Myocyte (in vitro differentiated cells): ENCODE measurements around the gene LSM4. TPM values are rescaled to one million over a fixed set of nuclear protein-coding genes. Genes with fewer than 3 reads are reported as not detected.
A peak's percentile ranks its signal among the peaks of the same experiment; 100 is the strongest.

Source experiments
- DNase-seq: peaks from one replicate; pipeline ENCODE4 v3.0.0-alpha.2; 2012; ENCODE audit warnings: low read depth
- total RNA-seq: library from RNA; depleted of rRNA; stranded (reverse); fragments of >200 nt; gene quantifications from 2 replicates; pipeline ENCODE4 v1.2.3, GENCODE V29; 2014

Gene LSM4
- total RNA-seq, 1 donor from 2014 or later, result 353 TPM

GRCh38 chr19:18292810-18293641 lies 29.9 kb downstream of the LSM4 start:
- peak; percentile 32 for DNase-seq

GRCh38 chr19:18292462-18292809 lies 30.4 kb downstream of the LSM4 start:
- DNase-seq, result no peak

- DNase-seq, result peak; percentile 66
These were observed 31.1 kb downstream of the LSM4 start for GRCh38 chr19:18291590-18292461.

GRCh38 chr19:18291019-18291524 lies 31.8 kb downstream of the LSM4 start:
- no peak for DNase-seq

GRCh38 chr19:18290302-18291018 lies 32.4 kb downstream of the LSM4 start:
- DNase-seq, result peak; percentile 49

- no peak for DNase-seq
These were observed 33.2 kb downstream of the LSM4 start for GRCh38 chr19:18289471-18290301.

GRCh38 chr19:18287836-18288772 lies 34.8 kb downstream of the LSM4 start:
- DNase-seq, result no peak

GRCh38 chr19:18286973-18287635 lies 35.8 kb downstream of the LSM4 start:
- no peak for DNase-seq

- no peak for DNase-seq
These were observed 38.0 kb downstream of the LSM4 start for GRCh38 chr19:18284712-18285360.

- no peak for DNase-seq
These were observed 39.5 kb downstream of the LSM4 start for GRCh38 chr19:18283338-18283737.

GRCh38 chr19:18282788-18283141 lies 40.1 kb downstream of the LSM4 start:
- DNase-seq, result no peak

GRCh38 chr19:18282021-18282787 lies 40.7 kb downstream of the LSM4 start:
- no peak for DNase-seq

- peak; percentile 97 for DNase-seq
These were observed 41.5 kb downstream of the LSM4 start, which contains the start of gene JUND for GRCh38 chr19:18281082-18282020. JUND (minus strand) TSS chr19:18281622; CDS start chr19:18281484, 138 bp downstream.

GRCh38 chr19:18280247-18281081 lies 42.4 kb downstream of the LSM4 start:
- peak; percentile 89 for DNase-seq

- peak; percentile 96 for DNase-seq
These were observed 43.2 kb downstream of the LSM4 start for GRCh38 chr19:18279516-18280246.
